Immature natural killer cell (primary cell): Measurements from ENCODE around the gene CST1. TPM values are rescaled to one million over a fixed set of nuclear protein-coding genes. Genes with fewer than 3 reads are reported as not detected.
"Not testable (repeated sequence)": the region's sequence is repeated elsewhere in the genome, so short reads cannot be mapped to it uniquely, and the experiment has no call there.

Experiments
- DNase-seq, 3 donors: peaks; one replicate each; pipeline ENCODE4 v3.0.0; 2022; ENCODE audit warnings: mixed read lengths in 1 of 3
- H3K27ac Mint-ChIP-seq, 6 donors: one replicate each; pipeline ENCODE4 v1.8.0; 2020; ENCODE audit warnings: mixed read lengths in 6 of 6, mild to moderate bottlenecking in 5 of 6, inconsistent platforms in 4 of 6, moderate library complexity in 3 of 6
- H3K27me3 Mint-ChIP-seq, 3 donors: one replicate each; pipeline ENCODE4 v1.8.0; 2020 to 2021; ENCODE audit warnings: low read depth in 3 of 3, mild to moderate bottlenecking in 3 of 3, mixed read lengths in 3 of 3, moderate library complexity in 3 of 3, inconsistent platforms in 1 of 3
- H3K36me3 Mint-ChIP-seq, 3 donors: one replicate each; pipeline ENCODE4 v1.8.0; 2020; ENCODE audit warnings: mixed read lengths in 3 of 3, inconsistent platforms in 2 of 3, mild to moderate bottlenecking in 2 of 3
- H3K4me1 Mint-ChIP-seq, 2 donors: one replicate each; pipeline ENCODE4 v1.8.0; 2020; ENCODE audit warnings: inconsistent platforms in 2 of 2, mild to moderate bottlenecking in 2 of 2, mixed read lengths in 2 of 2, moderate library complexity in 1 of 2
- H3K4me3 Mint-ChIP-seq, 5 donors: one replicate each; pipeline ENCODE4 v1.8.0; 2020; ENCODE audit warnings: mild to moderate bottlenecking in 5 of 5, mixed read lengths in 5 of 5, inconsistent platforms in 3 of 5, moderate library complexity in 3 of 5
- H3K9me3 Mint-ChIP-seq, 6 donors: one replicate each; pipeline ENCODE4 v1.8.0; 2020; ENCODE audit warnings: mild to moderate bottlenecking in 6 of 6, mixed read lengths in 6 of 6, inconsistent platforms in 4 of 6, moderate library complexity in 3 of 6
- polyA plus RNA-seq, 3 donors: library from polyadenylated mRNA; unstranded; fragments of 300-500 nt; fragmentation: Illumina TruSeq; gene quantifications; one replicate each; pipeline ENCODE4 v1.2.3, GENCODE V29; 2021

Gene CST1
- polyA plus RNA-seq, 3 donors from 2014 or later, result not detected

DNA sequence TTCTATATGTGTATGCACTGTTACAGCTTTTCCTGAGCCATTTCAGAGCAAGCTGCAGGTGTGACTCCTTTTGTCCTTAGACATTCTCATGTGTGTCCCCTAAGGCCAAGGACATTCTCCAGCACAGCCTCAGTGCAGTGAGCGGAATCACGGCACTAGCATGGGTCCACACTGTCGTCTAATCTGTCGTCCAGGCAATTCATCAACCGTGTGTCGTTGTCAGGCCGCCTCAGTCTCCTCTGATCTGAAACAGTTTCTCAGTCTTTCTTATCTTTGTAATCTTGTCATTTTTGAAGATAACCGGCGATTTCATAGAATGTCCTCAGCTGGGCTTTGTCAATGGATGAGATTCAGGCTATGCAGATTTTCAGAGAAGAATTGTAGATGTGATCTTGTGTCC is 31.4 kb downstream of the CST1 start:
- not testable (repeated sequence) for H3K36me3 Mint-ChIP-seq, H3K4me3 Mint-ChIP-seq, DNase-seq, H3K27ac Mint-ChIP-seq, H3K4me1 Mint-ChIP-seq, H3K9me3 Mint-ChIP-seq
- peaks cover 3 to 10% (median 4%) of the 10 kb centered on the region in 3 donors for H3K27me3 Mint-ChIP-seq

DNA sequence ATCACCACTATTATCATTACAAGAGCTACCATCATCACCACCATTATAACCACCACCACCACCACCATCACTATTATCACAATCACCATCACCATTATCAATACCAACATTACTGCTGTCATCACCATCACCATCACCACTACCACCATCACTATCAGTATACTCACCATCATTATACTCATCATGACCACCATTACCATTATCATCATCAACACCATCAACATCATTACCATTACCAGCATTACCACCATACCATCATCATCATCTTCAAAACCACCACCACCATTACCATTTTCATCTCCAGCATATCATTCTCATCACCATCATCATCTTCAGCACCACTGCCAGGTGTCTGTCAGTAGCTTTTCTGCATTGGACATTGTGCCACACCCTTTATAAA is 39.0 kb downstream of the CST1 start:
- not testable (repeated sequence) for H3K4me1 Mint-ChIP-seq, H3K36me3 Mint-ChIP-seq, DNase-seq, H3K27ac Mint-ChIP-seq, H3K9me3 Mint-ChIP-seq, H3K27me3 Mint-ChIP-seq, H3K4me3 Mint-ChIP-seq

- H3K36me3 Mint-ChIP-seq, result no peaks in the 10 kb centered on the region
- no peak for DNase-seq
- H3K27ac Mint-ChIP-seq, result no peak overlapping the region
- H3K4me1 Mint-ChIP-seq, result no peaks in the 10 kb centered on the region
- peaks cover 0 to 3% (median 0%) of the 10 kb centered on the region in 6 donors for H3K9me3 Mint-ChIP-seq
- no peak overlapping the region for H3K4me3 Mint-ChIP-seq
- peaks cover 0 to 2% (median 0%) of the 10 kb centered on the region in 3 donors for H3K27me3 Mint-ChIP-seq
These were observed 40.0 kb downstream of the CST1 start for GRCh38 chr20:23710771-23711170.

GRCh38 chr20:23705895-23706294 is 44.8 kb downstream of the CST1 start:
- no peaks in the 10 kb centered on the region for H3K36me3 Mint-ChIP-seq
- no peak for DNase-seq
- no peak overlapping the region for H3K27ac Mint-ChIP-seq
- no peaks in the 10 kb centered on the region for H3K4me1 Mint-ChIP-seq
- peaks cover 2 to 7% (median 4%) of the 10 kb centered on the region in 3 donors for H3K27me3 Mint-ChIP-seq
- peaks cover 0 to 4% (median 0%) of the 10 kb centered on the region in 6 donors for H3K9me3 Mint-ChIP-seq
- no peak overlapping the region for H3K4me3 Mint-ChIP-seq

DNA sequence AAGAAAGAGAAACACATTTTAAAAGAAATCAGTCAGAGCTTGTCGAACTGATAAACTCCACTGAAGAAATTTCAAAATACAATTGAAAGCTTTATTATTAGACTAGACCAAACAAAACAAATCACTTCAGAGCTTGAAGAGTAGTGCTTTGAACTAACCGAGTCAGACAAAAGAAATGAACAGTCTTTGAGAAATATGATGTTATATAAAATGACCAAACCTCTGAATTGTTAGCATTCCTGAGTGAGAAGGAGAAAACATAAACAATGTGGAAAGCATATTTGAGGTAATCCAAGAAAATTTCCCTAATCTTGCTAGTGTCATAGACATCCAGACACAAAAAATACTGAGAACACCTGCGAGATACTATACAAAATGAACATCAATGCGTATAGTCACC is 48.7 kb downstream of the CST1 start:
- no peak for DNase-seq
- Mint-ChIP-seq H3K9me3 (peaks cover 0 to 3% (median 0%) of the 10 kb centered on the region in 6 donors), H3K27ac (no peak overlapping the region), H3K4me1 (no peaks in the 10 kb centered on the region), H3K27me3 (peaks cover 4 to 8% (median 4%) of the 10 kb centered on the region in 3 donors), H3K4me3 (no peak overlapping the region), H3K36me3 (no peaks in the 10 kb centered on the region)

GRCh38 chr20:23700931-23701330 is 49.8 kb downstream of the CST1 start:
- H3K9me3 Mint-ChIP-seq, result peaks cover 0 to 2% (median 0%) of the 10 kb centered on the region in 6 donors
- no peak for DNase-seq
- H3K27me3 Mint-ChIP-seq, result peaks cover 6 to 10% (median 8%) of the 10 kb centered on the region in 3 donors
- no peak overlapping the region for H3K27ac Mint-ChIP-seq
- no peak overlapping the region for H3K4me3 Mint-ChIP-seq
- H3K36me3 Mint-ChIP-seq, result no peaks in the 10 kb centered on the region
- H3K4me1 Mint-ChIP-seq, result no peaks in the 10 kb centered on the region

DNA sequence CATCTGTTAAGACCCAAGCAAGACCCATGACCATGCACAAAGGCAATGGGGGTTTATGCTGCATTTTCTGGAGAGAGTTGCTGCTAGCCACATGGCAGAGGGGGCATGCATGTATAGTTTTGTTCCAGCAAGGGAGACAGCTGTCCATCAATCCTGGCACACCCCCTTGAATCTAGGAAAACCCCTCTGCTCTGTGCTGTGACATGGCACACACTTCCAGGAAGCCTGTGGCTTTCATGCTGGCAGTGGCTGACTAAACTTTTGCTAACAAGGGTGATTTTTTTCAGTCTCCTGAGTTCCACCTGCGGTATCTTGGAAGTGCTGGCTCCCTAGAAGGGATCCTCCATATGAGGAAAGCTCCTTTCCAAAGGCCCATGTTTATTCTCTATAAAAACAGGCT is 52.8 kb downstream of the CST1 start:
- Mint-ChIP-seq H3K4me1 (no peaks in the 10 kb centered on the region), H3K4me3 (no peak overlapping the region), H3K9me3 (no peaks in the 10 kb centered on the region), H3K27me3 (peaks cover 5 to 8% (median 7%) of the 10 kb centered on the region in 3 donors), H3K27ac (no peak overlapping the region), H3K36me3 (no peaks in the 10 kb centered on the region)
- DNase-seq, result no peak

Other genes starting within 250 kb of the CST1 start
- gene CST9L, start 182.5 kb downstream of the CST1 start, polyA plus RNA-seq, result not detected
- not detected for gene CST9, start 145.0 kb downstream of the CST1 start, polyA plus RNA-seq
- gene CST3, start 113.0 kb downstream of the CST1 start, polyA plus RNA-seq, result 100 to 1,000 TPM in 2 of 3 donors, 10 to 100 TPM in 1; 60.0 to 290 (median 289) TPM
- not detected for gene CST4, start 61.9 kb downstream of the CST1 start, polyA plus RNA-seq
- not detected for gene CST2, start 75.8 kb upstream of the CST1 start, polyA plus RNA-seq
- gene CST5, start 128.8 kb upstream of the CST1 start, polyA plus RNA-seq, result not detected
- gene GGTLC1, start 237.8 kb upstream of the CST1 start, polyA plus RNA-seq, result not detected